HuH-7.5 (cell line): ENCODE results near the gene VEPH1.
A peak's percentile ranks its signal among the peaks of the same experiment; 100 is the strongest.

Source experiments
- DNase-seq: peaks from one replicate; pipeline ENCODE4 v3.0.0; 2011; ENCODE audit warnings: low spot score

The VEPH1 gene

GRCh38 chr3:157475921-157476414, 27.2 kb downstream of the VEPH1 start:
- DNase-seq, result no peak

GRCh38 chr3:157472648-157473047, 30.6 kb downstream of the VEPH1 start:
- DNase-seq, result no peak

GRCh38 chr3:157471064-157471463, 32.2 kb downstream of the VEPH1 start:
- no peak for DNase-seq

- DNase-seq, result no peak
These were observed 33.5 kb downstream of the VEPH1 start for GRCh38 chr3:157469561-157470294.

GRCh38 chr3:157467200-157467599, 36.0 kb downstream of the VEPH1 start:
- DNase-seq, result no peak

GRCh38 chr3:157465741-157466140, 37.5 kb downstream of the VEPH1 start:
- DNase-seq, result no peak

- DNase-seq, result no peak
These were observed 38.9 kb downstream of the VEPH1 start for GRCh38 chr3:157464321-157464720.

- no peak for DNase-seq
These were observed 39.4 kb downstream of the VEPH1 start for GRCh38 chr3:157463816-157464215.

GRCh38 chr3:157460253-157460652, 43.0 kb downstream of the VEPH1 start:
- DNase-seq, result no peak

- DNase-seq, result no peak
These were observed 43.5 kb downstream of the VEPH1 start for GRCh38 chr3:157459706-157460105.

GRCh38 chr3:157453824-157454223, 49.4 kb downstream of the VEPH1 start:
- DNase-seq, result no peak

GRCh38 chr3:157452097-157452496, 51.1 kb downstream of the VEPH1 start:
- DNase-seq, result no peak

GRCh38 chr3:157447026-157447694, 56.1 kb downstream of the VEPH1 start:
- DNase-seq, result no peak

GRCh38 chr3:157445857-157446256, 57.4 kb downstream of the VEPH1 start:
- DNase-seq, result no peak

- no peak for DNase-seq
These were observed 58.4 kb downstream of the VEPH1 start for GRCh38 chr3:157444797-157445184.

- DNase-seq, result no peak
These were observed 59.1 kb downstream of the VEPH1 start for GRCh38 chr3:157443905-157444796.

GRCh38 chr3:157442729-157443128, 60.5 kb downstream of the VEPH1 start:
- DNase-seq, result no peak

- DNase-seq, result no peak
These were observed 62.1 kb downstream of the VEPH1 start for GRCh38 chr3:157441102-157441624.

GRCh38 chr3:157438194-157438730, 65.0 kb downstream of the VEPH1 start:
- DNase-seq, result peak; percentile 18

GRCh38 chr3:157436583-157437291, 66.5 kb downstream of the VEPH1 start, which contains the start of gene PTX3:
TSS of gene PTX3 (plus strand) at chr3:157436850. CDS start at chr3:157436934, 84 bp downstream.
- DNase-seq, result peak; percentile 12

- DNase-seq, result no peak
These were observed 73.5 kb downstream of the VEPH1 start for GRCh38 chr3:157429708-157430107.
